HCT116 (cell line): Measurements from ENCODE around the gene PCK2. TPM values are rescaled to one million over a fixed set of nuclear protein-coding genes. Genes with fewer than 3 reads are reported as not detected.

Source experiments
- ATAC-seq: fragments of 200-7000 bp; cut with Tn5 transposase; 2 replicates; pipeline ENCODE4 v1.9.1; 2020; ENCODE audit warnings: mild to moderate bottlenecking, moderate library complexity
- BruUV-seq: library from RNA; stranded (reverse); fragments of 400-500 nt; replicated peaks from 2 replicates; lab custom pipeline; 2021; lab: Mats Ljungman, UMichigan
- CTCF ChIA-PET: fragments of 300-600 bp; sonication (Branson Sonifier 250); formaldehyde crosslinking; loops from one replicate; lab custom pipeline; 2021; ENCODE audit warnings: antibody characterized with exemption; lab: Charles Lee
- POLR2A ChIA-PET: fragments of 300-600, 350-600 bp; sonication (Branson Sonifier 250); formaldehyde crosslinking; loops from one replicate; lab custom pipeline; 2021; ENCODE audit warnings: antibody characterized with exemption; lab: Charles Lee
- RAD21 ChIA-PET, 2 experiments: fragments of 300-600 bp; sonication (Branson Sonifier 250); formaldehyde crosslinking; loops; one replicate each; lab custom pipeline; 2023; ENCODE audit warnings: low total read pairs in 2 of 2; ENCODE audit not compliant: uncharacterized antibody in 2 of 2, unreplicated experiment in 2 of 2, low non-redundant PET in 1 of 2; lab: Charles Lee
- DNase-seq: peaks from one replicate; pipeline ENCODE4 v3.0.0-alpha.2; 2010; ENCODE audit warnings: low read depth, low spot score
- H2AFZ ChIP-seq: fragments of 200-600 bp; shearing (Covaris generic), sonication (generic); 2 replicates; pipeline ENCODE4 v1.6.1; 2017; ENCODE audit warnings: low read depth, mixed run types, mixed read lengths, antibody characterized with exemption, low read length; ENCODE audit not compliant: poor library complexity, severe bottlenecking
- H3K27ac ChIP-seq: 2 replicates; pipeline ENCODE4 v1.5.1; 2012; ENCODE audit warnings: low read depth, low read length
- H3K27me3 ChIP-seq: fragments of 200-600 bp; sonication (generic); 2 replicates; pipeline ENCODE4 v1.6.1; 2016; ENCODE audit warnings: mixed run types, low read length, mixed read lengths; ENCODE audit not compliant: insufficient read depth
- H3K36me3 ChIP-seq, 2 experiments: fragments of 200-500 bp in 1 of 2; fragments of 200-600 bp in 1 of 2; sonication (Bioruptor generic) in 1 of 2; sonication (generic) in 1 of 2; 2 replicates each; pipeline versions ENCODE4 v1.5.1 to v1.6.1; 2014 to 2016; ENCODE audit warnings: low read length in 2 of 2, inconsistent platforms in 1 of 2, mixed read lengths in 1 of 2, mixed run types in 1 of 2; ENCODE audit not compliant: insufficient read depth in 2 of 2, control insufficient read depth in 1 of 2
- H3K4me1 ChIP-seq, 2 experiments: fragments of 200-600 bp in 1 of 2; sonication (generic) in 1 of 2; 2 replicates each; pipeline versions ENCODE4 v1.5.1 to v1.6.1; 2012 to 2017; ENCODE audit warnings: low read length in 2 of 2, inconsistent platforms in 1 of 2, mild to moderate bottlenecking in 1 of 2, mixed read lengths in 1 of 2, mixed run types in 1 of 2, moderate library complexity in 1 of 2; ENCODE audit not compliant: insufficient read depth in 2 of 2, control insufficient read depth in 1 of 2
- H3K4me2 ChIP-seq: fragments of 200-600 bp; sonication (generic); 2 replicates; pipeline ENCODE4 v1.6.1; 2017; ENCODE audit warnings: mixed run types, low read length, mixed read lengths
- H3K4me3 ChIP-seq, 2 experiments: fragments of 200-600 bp in 1 of 2; sonication (generic) in 1 of 2; replicated peaks in 1 of 2; 2 replicates each; pipeline ENCODE4 v1.5.1; 2011 to 2016; ENCODE audit warnings: low read length in 2 of 2, control low read depth in 1 of 2, low read depth in 1 of 2, mild to moderate bottlenecking in 1 of 2, mixed read lengths in 1 of 2, mixed run types in 1 of 2
- H3K79me2 ChIP-seq: fragments of 200-600 bp; sonication (generic); 2 replicates; pipeline ENCODE4 v1.6.1; 2017; ENCODE audit warnings: mild to moderate bottlenecking, mixed run types, low read length, moderate library complexity, mixed read lengths; ENCODE audit not compliant: insufficient read depth
- H3K9ac ChIP-seq: fragments of 200-600 bp; sonication (generic); 2 replicates; pipeline ENCODE4 v1.6.1; 2016; ENCODE audit warnings: low read length, mixed read lengths
- H3K9me2 ChIP-seq: fragments of 200-600 bp; sonication (generic), shearing (Covaris generic); 2 replicates; pipeline ENCODE4 v1.6.1; 2017; ENCODE audit warnings: mixed run types, mild to moderate bottlenecking, moderate library complexity; ENCODE audit not compliant: insufficient read depth
- H3K9me3 ChIP-seq, 2 experiments: fragments of 200-500 bp in 1 of 2; fragments of 200-600 bp in 1 of 2; sonication (Bioruptor generic) in 1 of 2; sonication (generic) in 1 of 2; 2 replicates each; pipeline ENCODE4 v1.6.1; 2014 to 2017; ENCODE audit warnings: low read length in 2 of 2, mixed read lengths in 2 of 2, inconsistent platforms in 1 of 2, low read depth in 1 of 2, mild to moderate bottlenecking in 1 of 2, mixed run types in 1 of 2, moderate library complexity in 1 of 2; ENCODE audit not compliant: control insufficient read depth in 1 of 2, insufficient read depth in 1 of 2
- H4K20me1 ChIP-seq: fragments of 200-600 bp; sonication (generic), shearing (Covaris generic); 2 replicates; pipeline ENCODE4 v1.6.1; 2017; ENCODE audit warnings: mixed run types, mild to moderate bottlenecking, moderate library complexity; ENCODE audit not compliant: insufficient read depth
- ZFX ChIP-seq: fragments of 450-650 bp; IDR thresholded peaks from 2 replicates; pipeline ENCODE4 v1.6.1; 2017
- intact Hi-C: fragments of 100-400 bp; cut with micrococcal nuclease; formaldehyde crosslinking; loops from 2 replicates; pipeline ENCODE4 v1.10.0; 2022
- total RNA-seq: library from RNA; stranded (reverse); gene quantifications from one replicate; pipeline ENCODE4 v1.2.1, GENCODE V29; 2021; ENCODE audit not compliant: unreplicated experiment
- TF ChIP-seq, protein P1 (sequence below), 3 experiments: fragments of 200-600 bp in 1 of 3; sonication (generic) in 1 of 3; IDR thresholded peaks in 2 of 3; conservative IDR thresholded peaks in 1 of 3; 2 replicates each; pipeline ENCODE4 v1.5.1; 2012 to 2017; ENCODE audit warnings: low read depth in 2 of 3, low read length in 2 of 3, antibody characterized with exemption in 1 of 3, borderline replicate concordance in 1 of 3, control low read depth in 1 of 3, mild to moderate bottlenecking in 1 of 3, mixed read lengths in 1 of 3, mixed run types in 1 of 3, moderate library complexity in 1 of 3; ENCODE audit not compliant: insufficient read depth in 1 of 3

PCK2 gene
- total RNA-seq, 1 experiment from 2014 or later: 94.1 TPM

DNA sequence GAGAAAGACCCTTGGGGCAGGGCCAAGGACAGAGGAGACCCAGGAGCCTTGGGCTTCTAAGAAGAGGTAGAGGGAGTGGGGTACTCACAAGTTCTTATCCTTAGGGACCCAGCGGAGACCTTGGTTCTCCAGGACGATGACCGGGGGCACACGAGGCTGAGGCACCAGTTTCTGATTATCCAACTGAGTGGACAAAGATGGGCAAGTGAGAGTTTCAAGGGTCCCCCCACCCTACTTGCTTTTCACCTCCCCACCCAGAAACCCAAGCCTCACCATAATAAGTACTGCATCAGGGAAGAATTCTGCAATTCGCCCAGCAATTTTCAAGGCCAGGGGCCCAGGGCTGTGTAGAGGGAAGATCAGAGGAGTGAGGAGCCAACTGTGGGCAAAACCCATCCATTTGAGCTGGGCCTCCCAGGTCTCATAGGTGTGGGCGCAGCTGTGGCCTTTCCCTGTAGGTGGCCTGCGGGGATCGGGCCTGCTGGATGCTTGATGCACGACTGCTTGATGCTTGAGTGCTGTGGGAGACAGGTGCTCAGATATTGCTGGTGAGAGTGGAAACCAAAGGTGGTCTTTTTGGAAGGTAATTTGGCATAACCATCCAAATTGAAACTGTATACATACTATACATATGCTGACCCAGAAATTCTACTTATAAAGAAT, 45.3 kb downstream of the PCK2 start:
- Histone ChIP-seq H2AFZ (no peak overlapping the region), H3K9me2 (no peaks in the 10 kb centered on the region), H3K9me3 (no peaks in the 10 kb centered on the region), H3K9ac (no peak overlapping the region), H3K27me3 (no peaks in the 10 kb centered on the region), H3K4me2 (peak overlapping the region; percentile 91), H3K4me3 (peak overlapping the region; percentile 66 to 87; a peak in 3 of 4 replicates), H3K4me1 (peaks cover 26 to 48% of the 10 kb centered on the region in 2 experiments), H3K27ac (peak overlapping the region; percentile 91; the same call in 1 of the 2 replicates), H3K36me3 (peaks cover 21 to 25% of the 10 kb centered on the region in 2 experiments), H4K20me1 (no peaks in the 10 kb centered on the region), H3K79me2 (peaks cover 45% of the 10 kb centered on the region)
- no peak for DNase-seq
- no peak for ATAC-seq
- no TSS peak for BruUV-seq
- ChIA-PET RAD21 (no interaction called here), POLR2A (interaction anchor here (1.3 to 2.9 kb wide), 3 partner anchors 7 to 25 kb away, joined by 4 to 36 read pairs (median 7); partner anchors contain the start of genes DCAF11, IRF9, NRL and PSME2), CTCF (interaction anchor here (0.6 to 2.0 kb wide), 2 partner anchors 31 to 81 kb away, joined by 3 to 7 read pairs; no protein-coding TSS in a partner anchor)
- intact Hi-C loops: no loop called here
- TF ChIP-seq ZFX: no peak
- TF ChIP-seq, protein P1, sequence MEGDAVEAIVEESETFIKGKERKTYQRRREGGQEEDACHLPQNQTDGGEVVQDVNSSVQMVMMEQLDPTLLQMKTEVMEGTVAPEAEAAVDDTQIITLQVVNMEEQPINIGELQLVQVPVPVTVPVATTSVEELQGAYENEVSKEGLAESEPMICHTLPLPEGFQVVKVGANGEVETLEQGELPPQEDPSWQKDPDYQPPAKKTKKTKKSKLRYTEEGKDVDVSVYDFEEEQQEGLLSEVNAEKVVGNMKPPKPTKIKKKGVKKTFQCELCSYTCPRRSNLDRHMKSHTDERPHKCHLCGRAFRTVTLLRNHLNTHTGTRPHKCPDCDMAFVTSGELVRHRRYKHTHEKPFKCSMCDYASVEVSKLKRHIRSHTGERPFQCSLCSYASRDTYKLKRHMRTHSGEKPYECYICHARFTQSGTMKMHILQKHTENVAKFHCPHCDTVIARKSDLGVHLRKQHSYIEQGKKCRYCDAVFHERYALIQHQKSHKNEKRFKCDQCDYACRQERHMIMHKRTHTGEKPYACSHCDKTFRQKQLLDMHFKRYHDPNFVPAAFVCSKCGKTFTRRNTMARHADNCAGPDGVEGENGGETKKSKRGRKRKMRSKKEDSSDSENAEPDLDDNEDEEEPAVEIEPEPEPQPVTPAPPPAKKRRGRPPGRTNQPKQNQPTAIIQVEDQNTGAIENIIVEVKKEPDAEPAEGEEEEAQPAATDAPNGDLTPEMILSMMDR (IDR thresholded peaks at IDR 0.05 in 2 of 3, conservative IDR thresholded peaks at IDR 0.05 in 1 of 3; ENCODE audit: borderline replicate concordance in 1 of 3, insufficient read depth in 1 of 3, low read depth in 2 of 3, low read length in 2 of 3): peak in 2 of 3 experiments; percentile 27 to 30; a peak in 3 of 6 replicates
- TF ChIP-seq, all 23 proteins: peak for 1
